ENCODE results near the gene RNF103.

The RNF103 gene

GRCh38 chr2:86645752-86646151, 22.1 kb upstream of the RNF103 start:
- TF ChIP-seq POLR2A (IDR thresholded peaks at IDR 0.05; ENCODE audit: extremely low read depth, insufficient read length) (no peak), CTCF (IDR thresholded peaks at IDR 0.05; ENCODE audit: low read depth, low read length) (no peak), MYC (IDR thresholded peaks at IDR 0.05; ENCODE audit: low read depth, low read length) (no peak), MAX (IDR thresholded peaks at IDR 0.05; ENCODE audit: low read depth, low read length) (no peak)
- H3K4me3 ChIP-seq (ENCODE audit: low read depth, low read length): no peak overlapping the region
- no peak for DNase-seq (ENCODE audit: low read depth)

- TF ChIP-seq CTCF (IDR thresholded peaks at IDR 0.05; ENCODE audit: low read depth, low read length) (no peak), POLR2A (IDR thresholded peaks at IDR 0.05; ENCODE audit: extremely low read depth, insufficient read length) (no peak), MAX (IDR thresholded peaks at IDR 0.05; ENCODE audit: low read depth, low read length) (no peak), MYC (IDR thresholded peaks at IDR 0.05; ENCODE audit: low read depth, low read length) (no peak)
- no peak overlapping the region for H3K4me3 ChIP-seq (ENCODE audit: low read depth, low read length)
- no peak for DNase-seq (ENCODE audit: low read depth)
These were observed 15.0 kb upstream of the RNF103 start for GRCh38 chr2:86638712-86639111.

- TF ChIP-seq CTCF (IDR thresholded peaks at IDR 0.05; ENCODE audit: low read depth, low read length): no peak
- no peak for TF ChIP-seq POLR2A (IDR thresholded peaks at IDR 0.05; ENCODE audit: extremely low read depth, insufficient read length)
- DNase-seq (ENCODE audit: low read depth): no peak
- H3K4me3 ChIP-seq (ENCODE audit: low read depth, low read length): no peak overlapping the region
These were observed 13.2 kb upstream of the RNF103 start for GRCh38 chr2:86636842-86637241.

- TF ChIP-seq MAX (IDR thresholded peaks at IDR 0.05; ENCODE audit: low read depth, low read length): no peak
- TF ChIP-seq CTCF (IDR thresholded peaks at IDR 0.05; ENCODE audit: low read depth, low read length): no peak
- no peak for TF ChIP-seq MYC (IDR thresholded peaks at IDR 0.05; ENCODE audit: low read depth, low read length)
- TF ChIP-seq POLR2A (IDR thresholded peaks at IDR 0.05; ENCODE audit: extremely low read depth, insufficient read length): no peak
- DNase-seq (ENCODE audit: low read depth): no peak
- no peak overlapping the region for H3K4me3 ChIP-seq (ENCODE audit: low read depth, low read length)
These were observed 10.7 kb upstream of the RNF103 start for GRCh38 chr2:86634352-86634751.

GRCh38 chr2:86633155-86633651, 9.5 kb upstream of the RNF103 start:
- no peak for DNase-seq (ENCODE audit: low read depth)
- H3K4me3 ChIP-seq (ENCODE audit: low read depth, low read length): no peak overlapping the region
- TF ChIP-seq CTCF (IDR thresholded peaks at IDR 0.05; ENCODE audit: low read depth, low read length) (no peak), MAX (IDR thresholded peaks at IDR 0.05; ENCODE audit: low read depth, low read length) (no peak), POLR2A (IDR thresholded peaks at IDR 0.05; ENCODE audit: extremely low read depth, insufficient read length) (no peak), MYC (IDR thresholded peaks at IDR 0.05; ENCODE audit: low read depth, low read length) (no peak)

- TF ChIP-seq POLR2A (IDR thresholded peaks at IDR 0.05; ENCODE audit: extremely low read depth, insufficient read length) (no peak), MYC (IDR thresholded peaks at IDR 0.05; ENCODE audit: low read depth, low read length) (no peak), MAX (IDR thresholded peaks at IDR 0.05; ENCODE audit: low read depth, low read length) (no peak), CTCF (IDR thresholded peaks at IDR 0.05; ENCODE audit: low read depth, low read length) (no peak)
- H3K4me3 ChIP-seq (ENCODE audit: low read depth, low read length): no peak overlapping the region
- no peak for DNase-seq (ENCODE audit: low read depth)
These were observed 9.0 kb upstream of the RNF103 start for GRCh38 chr2:86632672-86633071.
